NCI-H2081 (cell line): Measurements from ENCODE around the gene PAK5.

Experiments used
- DNase-seq, 2 experiments: peaks; one replicate each; lab custom pipeline; 2025; lab: John Stamatoyannopoulos, UW

PAK5 gene

GRCh38 chr20:9616455-9616805 is 222.4 kb downstream of the PAK5 start:
- no peak for DNase-seq

DNA sequence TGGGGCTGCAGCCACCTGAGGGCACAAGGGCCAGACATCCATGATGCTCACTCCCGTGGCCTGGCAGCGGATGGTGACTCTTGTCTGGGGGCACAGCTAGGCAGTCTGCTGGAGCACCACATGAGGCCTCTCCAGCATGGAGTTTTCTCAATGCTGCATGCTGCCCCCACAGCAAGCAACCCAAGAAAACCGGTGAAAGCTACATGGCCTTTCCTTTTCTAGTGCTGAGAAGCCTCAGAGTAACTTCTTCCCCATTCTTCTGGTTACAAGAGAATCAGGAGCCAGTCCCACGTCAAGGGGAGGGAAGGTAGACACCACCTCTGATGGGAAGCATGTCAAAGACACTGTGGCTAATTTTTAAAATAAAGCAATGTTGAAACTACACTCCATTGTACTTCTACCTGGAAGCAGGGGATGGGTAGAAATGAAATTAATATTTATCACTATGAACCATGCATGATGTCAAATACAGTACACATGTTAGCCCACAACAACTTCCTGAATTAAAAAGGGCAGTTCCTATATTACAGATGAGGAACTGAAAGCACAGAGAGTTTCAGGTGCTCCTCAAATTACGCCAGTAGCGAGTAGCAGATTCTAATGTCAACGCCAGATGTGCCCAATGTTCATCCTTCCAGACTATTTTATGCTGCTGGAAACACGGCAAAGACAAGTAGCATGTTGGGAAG is 223.0 kb downstream of the PAK5 start:
- no peak for DNase-seq

DNA sequence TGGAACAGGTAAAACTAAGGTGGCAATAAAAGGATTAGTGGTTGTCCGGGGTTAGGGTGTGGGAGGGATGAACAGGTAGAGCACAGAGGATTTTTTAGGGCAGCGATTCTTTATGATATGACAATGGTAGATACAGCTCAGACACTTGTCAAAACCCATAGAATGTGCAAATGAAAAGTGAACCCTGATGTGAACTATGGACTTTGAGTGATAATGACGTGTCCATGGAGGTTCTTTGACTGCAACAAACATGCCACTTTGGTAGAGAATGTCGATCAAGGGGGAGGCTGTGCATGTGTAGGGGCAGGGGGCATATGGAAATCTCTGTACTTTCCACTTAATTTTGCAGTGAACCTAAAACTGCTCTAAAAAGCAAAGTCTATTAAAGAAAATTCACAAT is 223.8 kb downstream of the PAK5 start:
- DNase-seq = no peak

- no peak for DNase-seq
These were observed 225.0 kb downstream of the PAK5 start for GRCh38 chr20:9613871-9614270.

GRCh38 chr20:9611921-9612320 is 227.0 kb downstream of the PAK5 start:
- no peak for DNase-seq

GRCh38 chr20:9610665-9611064 is 228.2 kb downstream of the PAK5 start:
- no peak for DNase-seq

DNA sequence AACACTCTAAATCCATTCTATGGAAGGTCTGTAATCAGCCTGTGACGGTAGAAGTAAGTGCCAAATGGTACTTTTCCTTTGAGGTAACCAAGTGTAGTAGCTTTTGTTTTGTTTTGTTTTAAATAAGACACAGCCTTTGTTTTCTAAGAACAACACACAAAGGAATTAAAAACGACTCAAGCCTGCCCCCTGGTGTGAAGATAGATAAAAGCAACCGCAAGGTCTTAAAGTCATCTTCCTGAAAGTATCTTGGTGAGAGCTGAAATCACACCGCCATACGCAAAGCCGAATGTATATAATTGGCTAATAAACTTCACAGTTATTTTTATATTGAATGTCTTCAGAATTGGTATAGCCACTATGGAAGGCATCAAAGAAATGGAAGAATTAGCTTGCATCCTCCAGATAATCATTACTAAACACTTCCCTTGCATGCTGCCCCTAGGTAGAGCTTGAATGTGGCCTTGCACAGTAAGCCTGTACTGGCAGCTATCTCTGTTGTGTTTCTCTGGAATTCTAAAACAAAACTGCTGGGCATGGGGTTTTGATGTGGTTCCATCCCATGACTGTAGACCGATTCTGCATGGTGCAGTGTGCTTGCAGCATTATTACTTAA is 228.9 kb downstream of the PAK5 start:
- peak; percentile 63 to 67 for DNase-seq

GRCh38 chr20:9608639-9609340 is 230.1 kb downstream of the PAK5 start:
- peak in 1 of 2 experiments; percentile 17 for DNase-seq

- no peak for DNase-seq
These were observed 236.1 kb downstream of the PAK5 start for GRCh38 chr20:9602847-9603183.

DNA sequence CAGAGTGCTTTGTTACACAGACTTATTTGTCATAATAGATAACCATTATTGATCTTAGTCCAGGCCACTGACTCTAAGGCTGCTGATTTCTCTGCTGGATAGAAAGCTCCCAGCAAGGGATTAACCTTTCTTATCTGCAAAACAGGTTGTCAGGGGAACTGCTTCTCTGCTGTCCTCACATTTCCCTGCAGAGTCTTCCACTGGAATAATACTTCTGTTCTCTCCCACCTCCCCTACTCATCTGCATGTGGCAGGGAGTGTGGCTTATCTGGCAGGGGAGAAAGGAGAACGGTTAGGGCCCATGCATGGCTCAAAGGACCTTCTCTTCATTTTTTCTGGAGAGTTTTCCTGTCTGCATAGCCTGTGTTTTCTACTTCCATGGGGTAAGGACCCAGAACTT is 238.3 kb downstream of the PAK5 start:
- no peak for DNase-seq

DNA sequence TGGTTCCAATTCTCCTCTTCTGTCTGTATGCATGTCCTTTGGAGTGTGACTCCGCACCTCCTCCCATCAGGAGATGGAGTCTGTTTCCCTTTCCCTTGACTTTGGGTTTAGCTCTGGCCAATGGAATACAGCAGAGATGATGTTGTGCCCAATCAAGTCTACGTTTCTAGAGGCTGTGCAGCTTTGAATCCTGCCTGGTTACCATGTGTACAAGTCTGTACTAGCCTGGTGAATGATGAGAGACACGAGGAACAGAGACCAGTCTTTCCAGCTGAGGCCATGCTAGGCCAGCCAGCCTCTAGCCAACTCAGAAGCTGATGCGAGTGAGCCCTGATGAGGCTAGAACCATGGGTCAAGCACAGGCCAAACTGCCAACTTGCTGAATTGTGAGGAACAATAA is 241.3 kb downstream of the PAK5 start:
- no peak for DNase-seq

DNA sequence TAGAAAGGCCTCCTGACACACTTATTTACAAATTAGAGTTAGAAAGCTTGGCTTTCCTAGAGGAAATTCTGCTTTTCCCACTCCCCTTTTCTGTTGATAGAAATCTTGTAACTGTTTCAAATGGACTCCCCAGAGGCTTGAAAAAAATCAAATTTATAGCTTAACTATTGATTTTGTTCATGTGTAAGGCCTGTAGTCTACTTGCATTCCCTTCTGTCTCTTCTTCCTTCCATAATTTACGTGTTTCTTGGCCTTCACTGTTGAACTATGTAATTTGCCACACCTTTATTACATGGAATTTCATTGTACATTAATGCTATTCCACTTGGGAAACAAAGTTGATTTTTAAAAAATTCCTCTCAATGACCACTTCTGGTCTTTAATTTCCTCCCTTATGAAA is 243.1 kb downstream of the PAK5 start:
- no peak for DNase-seq

- no peak for DNase-seq
These were observed 244.5 kb downstream of the PAK5 start for GRCh38 chr20:9594284-9594875.

DNA sequence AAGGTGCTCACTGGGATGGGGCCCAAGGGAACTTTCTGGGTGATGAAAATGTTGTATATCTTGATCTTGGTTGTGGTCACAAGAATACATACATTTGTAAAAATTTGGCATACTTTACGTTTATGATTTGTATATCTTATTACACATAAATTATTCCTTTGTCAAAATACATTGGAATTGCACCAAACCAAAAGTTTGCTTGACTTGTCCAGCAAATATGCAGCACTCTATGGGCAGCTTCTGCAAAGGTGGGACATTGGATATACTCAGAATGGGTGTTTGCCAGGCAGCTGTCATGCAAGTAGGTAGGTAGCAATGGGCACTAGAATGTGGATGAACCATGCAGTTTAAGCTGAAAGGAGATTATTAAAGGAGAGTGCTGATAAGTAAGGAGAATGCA is 246.5 kb downstream of the PAK5 start:
- no peak for DNase-seq

- no peak for DNase-seq
These were observed 247.8 kb downstream of the PAK5 start for GRCh38 chr20:9591080-9591479.

DNA sequence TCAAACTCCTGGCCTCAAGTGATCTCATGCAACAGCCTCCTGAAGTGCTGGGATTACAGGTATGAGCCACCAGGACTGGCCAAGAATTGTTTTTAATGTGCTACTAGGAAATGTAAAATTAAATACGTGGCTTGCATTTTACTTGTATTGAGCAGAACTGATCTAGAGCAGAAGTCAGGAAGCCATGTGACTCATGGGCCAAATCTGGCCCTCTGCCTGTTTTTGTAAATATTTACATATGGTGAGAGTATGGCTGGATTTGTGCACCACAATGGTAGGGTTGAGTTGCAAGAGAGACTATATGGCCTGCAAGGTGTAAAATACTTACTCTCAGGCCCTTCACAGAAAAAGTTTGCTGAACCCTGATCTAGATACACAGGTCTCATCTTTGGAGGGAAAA is 248.7 kb downstream of the PAK5 start:
- DNase-seq = peak in 1 of 2 experiments; percentile 56

GRCh38 chr20:9588706-9589105 is 250.2 kb downstream of the PAK5 start:
- DNase-seq = no peak

- peak in 1 of 2 experiments; percentile 14 for DNase-seq
These were observed 255.7 kb downstream of the PAK5 start for GRCh38 chr20:9583151-9583550.

DNA sequence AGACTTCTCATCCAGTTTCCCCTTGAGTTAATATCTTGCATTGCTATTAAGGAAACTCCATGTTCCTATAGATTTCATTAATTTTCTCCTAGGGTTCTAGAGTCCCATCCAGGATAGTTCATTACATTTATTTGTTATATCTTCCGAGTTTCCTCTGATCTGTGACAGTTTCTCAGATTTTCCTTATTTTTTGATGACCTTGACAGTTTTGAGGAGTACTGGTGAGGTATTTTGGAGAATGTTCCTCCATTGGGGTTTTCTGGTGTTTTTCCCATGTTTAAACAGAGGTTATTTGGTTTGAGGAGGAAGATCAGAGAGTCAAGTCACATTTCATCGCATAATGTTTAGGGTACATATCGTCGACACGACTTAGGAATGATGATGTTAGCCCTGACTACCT is 256.7 kb downstream of the PAK5 start:
- DNase-seq = no peak

GRCh38 chr20:9581509-9581908 is 257.4 kb downstream of the PAK5 start:
- peak in 1 of 2 experiments; percentile 30 for DNase-seq

DNA sequence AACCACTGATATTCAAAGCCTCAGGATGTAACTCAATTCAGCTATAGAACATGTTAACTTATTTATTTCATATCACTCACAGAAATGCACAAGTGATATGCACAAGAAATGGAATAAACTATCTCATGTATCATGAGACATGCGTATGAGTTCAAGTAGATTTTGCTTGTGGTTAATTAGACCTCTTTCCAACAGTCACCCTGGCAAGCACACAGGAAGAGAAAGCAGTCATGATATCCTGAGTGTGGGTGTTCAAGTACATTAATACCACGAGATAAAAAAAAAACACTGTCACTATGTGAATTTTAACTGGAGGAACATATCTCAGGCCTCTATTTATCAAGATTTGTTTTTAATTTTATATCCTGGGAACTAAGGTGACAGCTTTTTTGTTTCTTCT is 260.3 kb downstream of the PAK5 start:
- DNase-seq = no peak

GRCh38 chr20:9577397-9577796 is 261.5 kb downstream of the PAK5 start:
- no peak for DNase-seq

GRCh38 chr20:9576695-9577094 is 262.2 kb downstream of the PAK5 start:
- no peak for DNase-seq
